ENCODE measurements around the gene LIF.

LIF gene

GRCh38 chr22:30225220-30225927 lies 21.2 kb downstream of the LIF start:
- no peak for DNase-seq (ENCODE audit: low spot score)
- in situ Hi-C loops (cut with MboI; ENCODE audit: low sequenced_read_pairs, unreplicated experiment): no loop called here
- no peak for TF ChIP-seq CTCF (IDR thresholded peaks at IDR 0.05; ENCODE audit: borderline replicate concordance, control extremely low read depth, extremely low read depth, insufficient read depth, missing control alignments)

- in situ Hi-C loops (cut with MboI; ENCODE audit: low sequenced_read_pairs, unreplicated experiment): no loop called here
- TF ChIP-seq CTCF (IDR thresholded peaks at IDR 0.05; ENCODE audit: borderline replicate concordance, control extremely low read depth, extremely low read depth, insufficient read depth, missing control alignments): no peak
- DNase-seq (ENCODE audit: low spot score): peak; percentile 66
Measured at GRCh38 chr22:30224161-30224857, 22.2 kb downstream of the LIF start.

GRCh38 chr22:30223303-30223702 lies 23.3 kb downstream of the LIF start:
- in situ Hi-C loops (cut with MboI; ENCODE audit: low sequenced_read_pairs, unreplicated experiment): no loop called here
- no peak for TF ChIP-seq CTCF (IDR thresholded peaks at IDR 0.05; ENCODE audit: borderline replicate concordance, control extremely low read depth, extremely low read depth, insufficient read depth, missing control alignments)
- DNase-seq (ENCODE audit: low spot score): no peak

GRCh38 chr22:30222321-30222720 lies 24.2 kb downstream of the LIF start:
- no peak for DNase-seq (ENCODE audit: low spot score)
- in situ Hi-C loops (cut with MboI; ENCODE audit: low sequenced_read_pairs, unreplicated experiment): no loop called here
- no peak for TF ChIP-seq CTCF (IDR thresholded peaks at IDR 0.05; ENCODE audit: borderline replicate concordance, control extremely low read depth, extremely low read depth, insufficient read depth, missing control alignments)

- in situ Hi-C loops (cut with MboI; ENCODE audit: low sequenced_read_pairs, unreplicated experiment): no loop called here
- TF ChIP-seq CTCF (IDR thresholded peaks at IDR 0.05; ENCODE audit: borderline replicate concordance, control extremely low read depth, extremely low read depth, insufficient read depth, missing control alignments): no peak
- DNase-seq (ENCODE audit: low spot score): peak; percentile 64
Measured at GRCh38 chr22:30221121-30221992, 25.2 kb downstream of the LIF start.

- DNase-seq (ENCODE audit: low spot score): no peak
- in situ Hi-C loops (cut with MboI; ENCODE audit: low sequenced_read_pairs, unreplicated experiment): no loop called here
- no peak for TF ChIP-seq CTCF (IDR thresholded peaks at IDR 0.05; ENCODE audit: borderline replicate concordance, control extremely low read depth, extremely low read depth, insufficient read depth, missing control alignments)
Measured at GRCh38 chr22:30220338-30221012, 26.1 kb downstream of the LIF start.
